ENCODE measurements around the gene KCNRG.

Gene KCNRG

GRCh38 chr13:49972709-49973108, 42.5 kb upstream of the KCNRG start:
- TF ChIP-seq ZNF8 (CRISPR knock-in tag; IDR thresholded peaks at IDR 0.05) (no peak), ZC3H10 (CRISPR knock-in tag; IDR thresholded peaks at IDR 0.05) (no peak), ZNF565 (CRISPR knock-in tag; conservative IDR thresholded peaks at IDR 0.05; ENCODE audit: low read depth) (no peak), GLIS3 (CRISPR knock-in tag; IDR thresholded peaks at IDR 0.05) (no peak), TOX (CRISPR knock-in tag; IDR thresholded peaks at IDR 0.05; ENCODE audit: borderline replicate concordance) (no peak), SNAI2 (CRISPR knock-in tag; IDR thresholded peaks at IDR 0.05) (no peak), CREB5 (CRISPR knock-in tag; IDR thresholded peaks at IDR 0.05; ENCODE audit: low read depth) (no peak), ISL1 (CRISPR knock-in tag; IDR thresholded peaks at IDR 0.05) (no peak), RARB (CRISPR knock-in tag; IDR thresholded peaks at IDR 0.05) (no peak)
- TF ChIP-seq, protein P1, sequence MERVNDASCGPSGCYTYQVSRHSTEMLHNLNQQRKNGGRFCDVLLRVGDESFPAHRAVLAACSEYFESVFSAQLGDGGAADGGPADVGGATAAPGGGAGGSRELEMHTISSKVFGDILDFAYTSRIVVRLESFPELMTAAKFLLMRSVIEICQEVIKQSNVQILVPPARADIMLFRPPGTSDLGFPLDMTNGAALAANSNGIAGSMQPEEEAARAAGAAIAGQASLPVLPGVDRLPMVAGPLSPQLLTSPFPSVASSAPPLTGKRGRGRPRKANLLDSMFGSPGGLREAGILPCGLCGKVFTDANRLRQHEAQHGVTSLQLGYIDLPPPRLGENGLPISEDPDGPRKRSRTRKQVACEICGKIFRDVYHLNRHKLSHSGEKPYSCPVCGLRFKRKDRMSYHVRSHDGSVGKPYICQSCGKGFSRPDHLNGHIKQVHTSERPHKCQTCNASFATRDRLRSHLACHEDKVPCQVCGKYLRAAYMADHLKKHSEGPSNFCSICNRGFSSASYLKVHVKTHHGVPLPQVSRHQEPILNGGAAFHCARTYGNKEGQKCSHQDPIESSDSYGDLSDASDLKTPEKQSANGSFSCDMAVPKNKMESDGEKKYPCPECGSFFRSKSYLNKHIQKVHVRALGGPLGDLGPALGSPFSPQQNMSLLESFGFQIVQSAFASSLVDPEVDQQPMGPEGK (CRISPR knock-in tag; IDR thresholded peaks at IDR 0.05; ENCODE audit: borderline replicate concordance) = no peak
- ATAC-seq = no peak

DNA sequence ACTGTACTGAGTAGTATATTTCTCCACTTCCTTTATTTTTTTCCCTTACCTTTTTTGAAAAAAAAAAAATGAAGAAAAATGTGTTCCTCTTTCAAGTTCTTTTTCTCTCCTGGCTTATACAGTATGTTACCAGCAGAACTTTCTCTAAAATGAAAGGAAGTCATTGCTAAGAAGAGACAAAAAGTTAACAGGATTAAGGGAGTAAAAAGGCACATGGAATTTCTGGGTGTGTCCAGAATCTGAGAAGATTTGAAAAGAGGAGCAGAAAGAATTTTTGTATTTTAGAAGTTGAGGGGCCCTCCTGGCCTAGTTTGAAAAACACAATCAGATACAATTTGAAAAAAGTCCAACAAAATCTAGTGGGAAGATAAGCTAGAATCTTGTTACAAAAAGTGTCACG, 39.4 kb upstream of the KCNRG start:
- no peak for ATAC-seq
- TF ChIP-seq SNAI2 (CRISPR knock-in tag; IDR thresholded peaks at IDR 0.05) (no peak), RARB (CRISPR knock-in tag; IDR thresholded peaks at IDR 0.05) (no peak), ZNF70 (CRISPR knock-in tag; IDR thresholded peaks at IDR 0.05) (no peak), ESRRG (CRISPR knock-in tag; IDR thresholded peaks at IDR 0.05) (no peak), ARNTL (CRISPR knock-in tag; IDR thresholded peaks at IDR 0.05; ENCODE audit: borderline replicate concordance, low read depth) (no peak), CREB5 (CRISPR knock-in tag; IDR thresholded peaks at IDR 0.05; ENCODE audit: low read depth) (no peak), ZNF565 (CRISPR knock-in tag; conservative IDR thresholded peaks at IDR 0.05; ENCODE audit: low read depth) (no peak), PPARA (CRISPR knock-in tag; IDR thresholded peaks at IDR 0.05; ENCODE audit: borderline replicate concordance) (no peak), ZFP3 (CRISPR knock-in tag; IDR thresholded peaks at IDR 0.05) (no peak)
- TF ChIP-seq, protein P1 (CRISPR knock-in tag; IDR thresholded peaks at IDR 0.05; ENCODE audit: borderline replicate concordance) = no peak
- TF ChIP-seq, protein P2, sequence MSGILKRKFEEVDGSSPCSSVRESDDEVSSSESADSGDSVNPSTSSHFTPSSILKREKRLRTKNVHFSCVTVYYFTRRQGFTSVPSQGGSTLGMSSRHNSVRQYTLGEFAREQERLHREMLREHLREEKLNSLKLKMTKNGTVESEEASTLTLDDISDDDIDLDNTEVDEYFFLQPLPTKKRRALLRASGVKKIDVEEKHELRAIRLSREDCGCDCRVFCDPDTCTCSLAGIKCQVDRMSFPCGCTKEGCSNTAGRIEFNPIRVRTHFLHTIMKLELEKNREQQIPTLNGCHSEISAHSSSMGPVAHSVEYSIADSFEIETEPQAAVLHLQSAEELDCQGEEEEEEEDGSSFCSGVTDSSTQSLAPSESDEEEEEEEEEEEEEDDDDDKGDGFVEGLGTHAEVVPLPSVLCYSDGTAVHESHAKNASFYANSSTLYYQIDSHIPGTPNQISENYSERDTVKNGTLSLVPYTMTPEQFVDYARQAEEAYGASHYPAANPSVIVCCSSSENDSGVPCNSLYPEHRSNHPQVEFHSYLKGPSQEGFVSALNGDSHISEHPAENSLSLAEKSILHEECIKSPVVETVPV (CRISPR knock-in tag; IDR thresholded peaks at IDR 0.05) = no peak

DNA sequence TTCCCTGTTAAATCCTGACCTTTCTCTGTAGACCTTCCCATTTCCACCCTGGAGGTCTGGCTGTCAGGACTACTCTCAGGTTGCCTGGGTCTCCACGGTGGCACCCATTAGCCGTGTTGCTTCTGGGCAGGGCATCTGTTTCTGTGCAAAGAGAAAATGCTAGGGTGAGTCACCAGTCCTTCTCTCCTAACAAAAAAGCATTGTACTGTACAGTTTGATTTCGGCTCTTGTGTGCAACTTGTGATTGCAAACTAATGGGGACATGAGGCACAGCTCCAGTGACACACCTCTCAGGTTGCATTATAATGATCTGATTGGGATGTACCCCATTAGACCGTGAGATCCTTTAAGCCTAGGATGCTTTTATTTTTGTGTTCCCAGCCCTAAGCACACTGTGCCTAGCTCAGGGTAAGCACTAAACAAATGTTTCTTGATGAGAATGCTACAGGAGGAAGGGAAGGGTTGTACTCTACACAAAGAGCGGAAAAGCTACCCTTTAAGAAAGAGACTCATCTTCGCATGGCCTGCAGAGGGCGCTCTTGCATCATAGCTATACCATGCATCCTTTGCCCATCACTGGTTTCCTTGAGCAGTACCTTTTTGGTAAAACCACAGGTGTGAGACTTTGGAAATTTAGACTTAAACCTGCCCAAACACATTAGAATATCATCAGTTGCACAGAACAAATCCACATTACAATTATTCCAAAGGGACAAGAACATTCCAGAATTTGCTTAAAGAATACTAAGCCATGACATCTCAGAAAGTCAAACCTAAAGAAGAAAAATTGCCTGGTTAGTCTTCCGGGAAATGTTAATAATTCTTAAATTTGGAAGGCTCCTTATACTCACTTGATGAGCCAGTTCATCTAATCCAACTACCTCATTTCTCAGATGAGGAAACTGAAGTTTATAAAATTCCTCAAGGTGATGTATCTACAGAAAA, 38.7 kb upstream of the KCNRG start:
- TF ChIP-seq GLIS3 (CRISPR knock-in tag; IDR thresholded peaks at IDR 0.05) = no peak
- TF ChIP-seq, protein P1 (CRISPR knock-in tag; IDR thresholded peaks at IDR 0.05; ENCODE audit: borderline replicate concordance) = no peak
- no peak for TF ChIP-seq ISL1 (CRISPR knock-in tag; IDR thresholded peaks at IDR 0.05)
- no peak for TF ChIP-seq TCF4 (CRISPR knock-in tag; IDR thresholded peaks at IDR 0.05; ENCODE audit: borderline replicate concordance)
- TF ChIP-seq SNAI2 (CRISPR knock-in tag; IDR thresholded peaks at IDR 0.05) = no peak
- TF ChIP-seq ZNF565 (CRISPR knock-in tag; conservative IDR thresholded peaks at IDR 0.05; ENCODE audit: low read depth) = no peak
- no peak for TF ChIP-seq ARNTL (CRISPR knock-in tag; IDR thresholded peaks at IDR 0.05; ENCODE audit: borderline replicate concordance, low read depth)
- TF ChIP-seq CREB5 (CRISPR knock-in tag; IDR thresholded peaks at IDR 0.05; ENCODE audit: low read depth) = no peak
- no peak for TF ChIP-seq BACH2 (CRISPR knock-in tag; IDR thresholded peaks at IDR 0.05; ENCODE audit: borderline replicate concordance)
- no peak for TF ChIP-seq CSDC2 (CRISPR knock-in tag; IDR thresholded peaks at IDR 0.05)
- TF ChIP-seq ZFP3 (CRISPR knock-in tag; IDR thresholded peaks at IDR 0.05) = no peak
- ATAC-seq = peak; percentile 94

Measured in SK-N-SH treated with all-trans-retinoic acid at 6 μM for 48 hours (cell line).